ENCODE data around the gene HMGB2. TPM values are rescaled to one million over a fixed set of nuclear protein-coding genes. Genes with fewer than 3 reads are reported as not detected.

Gene HMGB2
- total and polyA plus RNA-seq, 2 of the 8 experiments (the other 6 are each of a cell fraction or from before 2014, with no cell fraction given): 54.7 to 218 TPM

- no peak for TF ChIP-seq CTCF (IDR thresholded peaks at IDR 0.05; ENCODE audit: control extremely low read depth in 1 of 3, insufficient read depth in 1 of 3, low read depth in 1 of 3, low read length in 3 of 3)
- TF ChIP-seq RAD21 (IDR thresholded peaks at IDR 0.05 in 1 of 2, conservative IDR thresholded peaks at IDR 0.05 in 1 of 2; ENCODE audit: low read depth in 2 of 2, low read length in 2 of 2): no peak
- peak; percentile 99 for TF ChIP-seq POLR2AphosphoS5 (IDR thresholded peaks at IDR 0.05; ENCODE audit: low read depth, low read length)
- TF ChIP-seq CEBPB (IDR thresholded peaks at IDR 0.05; ENCODE audit: low read depth, low read length): peak; percentile 90
- TF ChIP-seq HDAC2 (IDR thresholded peaks at IDR 0.05; ENCODE audit: borderline replicate concordance in 1 of 2, low read depth in 2 of 2, low read length in 2 of 2): no peak
- peak; percentile 99 for TF ChIP-seq TAF1 (IDR thresholded peaks at IDR 0.05; ENCODE audit: low read depth, low read length)
- TF ChIP-seq SIX5 (IDR thresholded peaks at IDR 0.05; ENCODE audit: low read depth, low read length): no peak
- TF ChIP-seq GTF2F1 (IDR thresholded peaks at IDR 0.05; ENCODE audit: borderline replicate concordance, low read depth, low read length): peak; percentile 76
- no peak for TF ChIP-seq KDM4A (IDR thresholded peaks at IDR 0.05; ENCODE audit: low read depth, low read length, severe bottlenecking)
- no peak for TF ChIP-seq RNF2 (IDR thresholded peaks at IDR 0.05; ENCODE audit: borderline replicate concordance, low read depth, low read length, missing control alignments, poor library complexity, severe bottlenecking)
- TF ChIP-seq BRCA1 (IDR thresholded peaks at IDR 0.05; ENCODE audit: low read depth, low read length): no peak
- TF ChIP-seq JUN (IDR thresholded peaks at IDR 0.05; ENCODE audit: low read depth, low read length): no peak
- no peak for TF ChIP-seq RBBP5 (IDR thresholded peaks at IDR 0.05; ENCODE audit: borderline replicate concordance, low read depth, low read length)
- TF ChIP-seq CTBP2 (IDR thresholded peaks at IDR 0.05; ENCODE audit: borderline replicate concordance, insufficient read depth, insufficient read length, low read length): no peak
- TF ChIP-seq TEAD4 (IDR thresholded peaks at IDR 0.05; ENCODE audit: low read depth, low read length): peak; percentile 64; the same call in 1 of the 2 replicates
- no peak for TF ChIP-seq SRF (IDR thresholded peaks at IDR 0.05; ENCODE audit: low read depth, low read length)
- TF ChIP-seq CBX5 (IDR thresholded peaks at IDR 0.05; ENCODE audit: low read depth, low read length): no peak
- peak; percentile 53 for TF ChIP-seq MAX (IDR thresholded peaks at IDR 0.05)
- TF ChIP-seq SUZ12 (IDR thresholded peaks at IDR 0.05; ENCODE audit: low read length): no peak
- peak in 1 of 2 experiments; percentile 11; a peak in 1 of 3 replicates for TF ChIP-seq EP300 (IDR thresholded peaks at IDR 0.05; ENCODE audit: borderline replicate concordance in 1 of 2, low read depth in 2 of 2, low read length in 2 of 2)
These were observed at the start of gene HMGB2 (continued) for GRCh38 chr4:173334085-173334890.
